C4-2B (cell line): ENCODE measurements around the gene PPP6C.

Experiments
- CTCF ChIP-seq: fragments of 450-650 bp; conservative IDR thresholded peaks from 2 replicates; pipeline ENCODE4 v1.5.1; 2017; ENCODE audit warnings: mild to moderate bottlenecking
- ZFX ChIP-seq: fragments of 450-650 bp; IDR thresholded peaks from 2 replicates; pipeline ENCODE4 v1.6.1; 2017

DNA sequence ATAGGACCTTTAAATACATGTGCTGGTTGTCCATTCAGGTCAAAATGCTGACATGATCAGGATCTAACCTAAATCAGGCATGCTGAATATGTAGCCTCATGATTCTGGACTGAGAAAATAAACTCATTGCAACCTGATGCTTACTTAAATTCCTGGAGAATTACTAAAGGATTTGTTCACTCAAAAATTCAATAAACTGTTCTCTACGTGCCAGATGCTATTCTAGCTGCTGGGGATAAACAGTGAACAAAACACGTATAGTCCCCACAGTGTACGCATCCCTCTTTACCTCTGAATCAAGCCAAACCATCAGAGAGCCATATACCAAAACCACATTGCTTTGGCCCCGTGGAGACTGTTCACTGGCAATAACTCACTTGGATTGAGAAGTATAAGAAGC lies 52.4 kb downstream of the PPP6C start:
- no peak for TF ChIP-seq CTCF
- no peak for TF ChIP-seq ZFX
